ENCODE measurements around the gene TLE4.

Gene TLE4

DNA sequence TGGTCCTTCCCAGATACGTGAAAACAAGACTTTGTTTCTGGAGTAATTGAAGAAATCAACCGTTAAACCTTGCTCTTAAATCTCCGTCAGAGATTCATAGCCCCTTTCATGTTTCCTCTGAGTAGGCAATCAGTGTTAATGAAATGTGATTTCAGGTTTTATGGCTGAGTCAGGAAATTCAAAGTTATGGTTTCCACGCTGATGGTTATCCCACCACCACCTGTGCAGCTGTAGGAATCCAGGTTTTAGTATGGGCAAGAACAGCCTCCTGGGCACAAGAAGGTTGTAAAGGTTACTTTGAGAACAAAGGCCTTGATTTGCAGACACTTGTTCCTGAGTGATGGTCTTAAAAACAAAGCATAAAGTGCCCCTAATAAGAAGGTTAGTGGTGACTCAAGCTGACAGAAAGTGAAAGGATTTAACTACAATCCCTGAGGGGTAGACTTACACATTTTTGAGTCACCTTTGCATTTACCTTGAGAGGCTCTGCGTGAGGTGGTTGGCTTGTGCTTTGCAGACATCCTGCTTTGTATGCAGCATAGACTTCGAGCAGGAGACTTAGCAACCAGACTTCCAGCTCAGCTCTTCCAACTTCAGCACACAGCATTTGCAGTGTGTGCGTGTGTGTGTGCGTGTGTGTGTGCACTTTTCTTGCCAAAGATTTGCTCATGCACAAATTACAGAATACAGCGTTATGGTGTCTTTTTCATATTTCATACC, 159.6 kb downstream of the TLE4 start:
- no peaks in the 10 kb centered on the region for H4K20me1 ChIP-seq (ENCODE audit: insufficient read depth, low read length)
- no peaks in the 10 kb centered on the region for H3K9me3 ChIP-seq (replicated peaks; ENCODE audit: insufficient read depth, low read length)
- no peaks in the 10 kb centered on the region for H3K36me3 ChIP-seq (replicated peaks; ENCODE audit: insufficient read depth, low read length)
- no peaks in the 10 kb centered on the region for H3F3A ChIP-seq (ENCODE audit: insufficient read depth, low read length)
- H3K27me3 ChIP-seq (replicated peaks; ENCODE audit: insufficient read depth, low read length), result no peaks in the 10 kb centered on the region
- H3K4me2 ChIP-seq (ENCODE audit: low read depth, low read length), result no peak overlapping the region
- H3K4me1 ChIP-seq (ENCODE audit: low read length), result no peaks in the 10 kb centered on the region
- no peaks in the 10 kb centered on the region for H3K79me2 ChIP-seq (ENCODE audit: low read length)
- H3K9ac ChIP-seq (ENCODE audit: low read length), result no peak overlapping the region
- no peak overlapping the region for H3K27ac ChIP-seq (ENCODE audit: low read length)
- no peaks in the 10 kb centered on the region for H3K9me2 ChIP-seq (replicated peaks; ENCODE audit: insufficient read depth, low read length)
- H2AFZ ChIP-seq (ENCODE audit: low read length), result no peak overlapping the region
- no peak for DNase-seq
- H3K4me3 ChIP-seq (ENCODE audit: low read length), result no peak overlapping the region
- no peak for TF ChIP-seq EZH2phosphoT487 (IDR thresholded peaks at IDR 0.05; ENCODE audit: low read length)
- TF ChIP-seq, protein P1, sequence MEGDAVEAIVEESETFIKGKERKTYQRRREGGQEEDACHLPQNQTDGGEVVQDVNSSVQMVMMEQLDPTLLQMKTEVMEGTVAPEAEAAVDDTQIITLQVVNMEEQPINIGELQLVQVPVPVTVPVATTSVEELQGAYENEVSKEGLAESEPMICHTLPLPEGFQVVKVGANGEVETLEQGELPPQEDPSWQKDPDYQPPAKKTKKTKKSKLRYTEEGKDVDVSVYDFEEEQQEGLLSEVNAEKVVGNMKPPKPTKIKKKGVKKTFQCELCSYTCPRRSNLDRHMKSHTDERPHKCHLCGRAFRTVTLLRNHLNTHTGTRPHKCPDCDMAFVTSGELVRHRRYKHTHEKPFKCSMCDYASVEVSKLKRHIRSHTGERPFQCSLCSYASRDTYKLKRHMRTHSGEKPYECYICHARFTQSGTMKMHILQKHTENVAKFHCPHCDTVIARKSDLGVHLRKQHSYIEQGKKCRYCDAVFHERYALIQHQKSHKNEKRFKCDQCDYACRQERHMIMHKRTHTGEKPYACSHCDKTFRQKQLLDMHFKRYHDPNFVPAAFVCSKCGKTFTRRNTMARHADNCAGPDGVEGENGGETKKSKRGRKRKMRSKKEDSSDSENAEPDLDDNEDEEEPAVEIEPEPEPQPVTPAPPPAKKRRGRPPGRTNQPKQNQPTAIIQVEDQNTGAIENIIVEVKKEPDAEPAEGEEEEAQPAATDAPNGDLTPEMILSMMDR (IDR thresholded peaks at IDR 0.05; ENCODE audit: low read length), result no peak
- TF ChIP-seq EZH2 (optimal IDR thresholded peaks at IDR 0.05; ENCODE audit: low read depth, low read length), result no peak

DNA sequence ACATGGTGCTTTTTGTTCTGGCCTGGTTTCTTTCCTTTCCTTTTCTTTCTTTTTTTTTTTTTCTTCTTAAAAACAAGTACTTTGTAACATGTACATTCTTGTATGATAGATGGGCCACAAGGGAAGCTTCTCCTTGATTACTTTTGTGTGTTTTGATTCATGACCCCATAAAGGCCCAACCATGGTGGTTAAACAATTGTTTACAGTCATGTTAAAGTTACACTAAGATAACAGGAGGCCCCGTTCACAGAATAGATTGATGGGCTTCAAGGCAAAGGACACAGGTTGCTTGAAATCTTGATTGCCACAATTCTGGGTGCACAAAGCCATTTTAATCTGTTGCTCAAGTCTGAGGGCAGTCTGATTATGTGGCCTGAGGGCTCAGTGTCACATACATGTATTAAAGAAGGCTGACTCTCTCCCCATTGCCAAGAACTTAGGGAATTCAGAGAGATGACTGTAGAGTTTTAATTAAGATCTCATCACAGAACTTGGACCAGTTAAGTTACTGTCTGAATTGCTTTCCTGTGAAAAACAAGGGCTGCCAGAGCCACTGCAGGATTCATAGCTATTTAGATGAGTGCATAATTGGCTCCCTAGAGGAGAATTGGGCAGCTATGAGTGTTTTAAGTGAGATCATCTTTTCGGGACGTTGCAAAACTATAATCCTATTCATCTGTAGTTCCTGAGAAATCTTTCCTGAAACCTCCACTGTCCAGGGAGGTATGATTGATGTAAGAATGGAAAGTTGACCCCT, 163.4 kb downstream of the TLE4 start:
- TF ChIP-seq, protein P1 (IDR thresholded peaks at IDR 0.05; ENCODE audit: low read length), result no peak
- TF ChIP-seq EZH2phosphoT487 (IDR thresholded peaks at IDR 0.05; ENCODE audit: low read length), result no peak
- no peaks in the 10 kb centered on the region for H3K36me3 ChIP-seq (replicated peaks; ENCODE audit: insufficient read depth, low read length)
- no peaks in the 10 kb centered on the region for H3K9me2 ChIP-seq (replicated peaks; ENCODE audit: insufficient read depth, low read length)

DNA sequence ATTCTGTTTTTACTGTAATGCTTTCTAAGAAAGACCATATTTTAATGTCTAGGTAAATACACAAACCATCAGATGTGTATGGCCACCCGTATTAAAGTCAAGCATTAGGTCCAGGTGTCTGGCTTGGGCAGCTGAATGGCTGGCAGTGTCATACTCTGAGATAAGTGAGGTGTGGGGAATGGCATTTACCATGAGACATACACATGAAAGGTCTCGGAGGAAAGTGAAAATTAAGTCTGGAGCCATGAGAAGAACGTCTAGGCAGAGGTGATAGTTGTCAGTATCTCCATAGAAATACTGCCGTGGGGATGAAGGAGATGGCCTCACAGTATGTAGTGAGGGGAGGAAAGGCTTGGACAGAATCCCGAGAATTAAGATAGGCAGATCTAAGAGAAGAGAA, 164.3 kb downstream of the TLE4 start:
- no peaks in the 10 kb centered on the region for H3K4me1 ChIP-seq (ENCODE audit: low read length)

More for the DNA sequence above, 163.4 kb downstream of the TLE4 start:
- Histone ChIP-seq H3K9me3 (replicated peaks; ENCODE audit: insufficient read depth, low read length) (no peaks in the 10 kb centered on the region), H3K4me2 (ENCODE audit: low read depth, low read length) (no peak overlapping the region), H3K27ac (ENCODE audit: low read length) (no peak overlapping the region), H3K4me3 (ENCODE audit: low read length) (no peak overlapping the region), H3K27me3 (replicated peaks; ENCODE audit: insufficient read depth, low read length) (no peaks in the 10 kb centered on the region), H2AFZ (ENCODE audit: low read length) (no peak overlapping the region), H3K9ac (ENCODE audit: low read length) (no peak overlapping the region), H3F3A (ENCODE audit: insufficient read depth, low read length) (no peaks in the 10 kb centered on the region), H3K79me2 (ENCODE audit: low read length) (no peaks in the 10 kb centered on the region), H3K4me1 (ENCODE audit: low read length) (no peaks in the 10 kb centered on the region), H4K20me1 (ENCODE audit: insufficient read depth, low read length) (no peaks in the 10 kb centered on the region)
- no peak for DNase-seq

More for the DNA sequence above, 164.3 kb downstream of the TLE4 start:
- no peak overlapping the region for H3K4me3 ChIP-seq (ENCODE audit: low read length)
- H3K79me2 ChIP-seq (ENCODE audit: low read length), result no peaks in the 10 kb centered on the region
- no peaks in the 10 kb centered on the region for H3K9me3 ChIP-seq (replicated peaks; ENCODE audit: insufficient read depth, low read length)
- no peak overlapping the region for H3K9ac ChIP-seq (ENCODE audit: low read length)
- DNase-seq, result no peak
- H3K36me3 ChIP-seq (replicated peaks; ENCODE audit: insufficient read depth, low read length), result no peaks in the 10 kb centered on the region
- H3K27ac ChIP-seq (ENCODE audit: low read length), result no peak overlapping the region
- TF ChIP-seq, protein P1 (IDR thresholded peaks at IDR 0.05; ENCODE audit: low read length), result no peak
- TF ChIP-seq EZH2 (optimal IDR thresholded peaks at IDR 0.05; ENCODE audit: low read depth, low read length), result no peak
- TF ChIP-seq EZH2phosphoT487 (IDR thresholded peaks at IDR 0.05; ENCODE audit: low read length), result no peak
- H2AFZ ChIP-seq (ENCODE audit: low read length), result no peak overlapping the region
- H4K20me1 ChIP-seq (ENCODE audit: insufficient read depth, low read length), result no peaks in the 10 kb centered on the region
- no peak overlapping the region for H3K4me2 ChIP-seq (ENCODE audit: low read depth, low read length)
- H3K27me3 ChIP-seq (replicated peaks; ENCODE audit: insufficient read depth, low read length), result no peaks in the 10 kb centered on the region
- no peaks in the 10 kb centered on the region for H3K9me2 ChIP-seq (replicated peaks; ENCODE audit: insufficient read depth, low read length)
- no peaks in the 10 kb centered on the region for H3F3A ChIP-seq (ENCODE audit: insufficient read depth, low read length)
